Brain microvascular endothelial cell (primary cell): ENCODE results near the gene F10.
A peak's percentile ranks its signal among the peaks of the same experiment; 100 is the strongest.

Source experiments
- DNase-seq: peaks from one replicate; pipeline ENCODE4 v3.0.0-alpha.2; 2020
- H3K27ac ChIP-seq: fragments of 250-450 bp; sonication (Bioruptor Pico); 2 replicates; pipeline ENCODE4 v1.5.1; 2020; ENCODE audit warnings: mild to moderate bottlenecking, moderate library complexity
- H3K27me3 ChIP-seq: fragments of 250-450 bp; sonication (Bioruptor Pico); replicated peaks from 2 replicates; pipeline ENCODE4 v1.5.1; 2020; ENCODE audit warnings: mild to moderate bottlenecking
- H3K36me3 ChIP-seq: fragments of 250-450 bp; sonication (Bioruptor Pico); replicated peaks from 2 replicates; pipeline ENCODE4 v1.5.1; 2020; ENCODE audit warnings: mild to moderate bottlenecking
- H3K4me3 ChIP-seq: 2 replicates; pipeline ENCODE4 v1.5.1; 2011; ENCODE audit warnings: low read depth, mild to moderate bottlenecking, control low read depth, low read length, moderate library complexity
- in situ Hi-C: cut with HindIII; loops from 2 replicates; pipeline ENCODE4 v1.10.0; 2017; ENCODE audit warnings: low sequenced_read_pairs, low pct_ligation_motif_present
- TF ChIP-seq, protein P1 (sequence below): IDR thresholded peaks from 2 replicates; pipeline ENCODE4 v1.5.1; 2011; ENCODE audit warnings: low read depth, mild to moderate bottlenecking, moderate library complexity, low read length, control low read depth, inconsistent platforms; ENCODE audit errors: missing control alignments

Gene F10

DNA sequence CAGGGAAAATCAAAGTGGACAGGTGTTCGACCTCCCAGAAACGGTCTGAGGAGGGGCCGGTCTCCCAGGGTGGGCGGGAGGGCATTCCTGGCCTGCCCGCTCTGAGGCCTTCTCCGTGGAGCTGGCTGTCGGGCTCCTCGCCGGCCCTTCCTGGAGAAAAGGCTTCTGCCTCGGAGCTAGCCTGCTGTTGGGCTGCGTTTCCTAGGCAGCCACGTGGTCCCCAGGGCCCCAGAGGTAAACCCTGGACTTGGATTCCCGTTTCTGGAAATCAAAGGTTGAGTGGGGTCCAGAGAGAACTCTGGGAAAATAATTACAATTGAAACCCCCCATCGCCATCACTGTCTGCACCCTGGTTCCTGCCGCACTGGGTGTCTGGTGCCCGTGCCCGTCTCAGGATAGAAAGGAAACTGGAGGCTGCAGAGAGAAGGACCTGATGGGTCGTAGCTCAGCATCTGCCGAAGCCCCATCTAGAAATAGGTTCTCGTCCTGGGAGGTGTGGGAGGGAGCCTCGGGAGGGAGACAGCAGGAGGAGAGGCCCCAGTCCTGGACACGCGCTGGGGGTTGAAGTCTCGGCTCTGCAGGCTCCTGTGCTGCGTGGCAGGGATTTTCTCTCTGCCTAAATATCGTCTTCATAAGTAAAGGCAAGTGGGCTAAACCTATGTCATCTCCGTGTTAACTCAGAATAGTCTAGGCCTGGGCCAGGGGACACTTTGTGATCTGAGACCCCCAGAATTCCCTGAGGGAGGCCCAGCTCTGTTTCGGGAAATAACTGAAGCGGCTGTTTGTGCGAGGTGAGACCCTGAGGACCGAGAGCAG, 28.2 kb downstream of the F10 start:
- DNase-seq: no peak
- Histone ChIP-seq H3K27me3 (no peaks in the 10 kb centered on the region), H3K27ac (no peak overlapping the region), H3K36me3 (no peaks in the 10 kb centered on the region), H3K4me3 (no peak overlapping the region)
- TF ChIP-seq, protein P1, sequence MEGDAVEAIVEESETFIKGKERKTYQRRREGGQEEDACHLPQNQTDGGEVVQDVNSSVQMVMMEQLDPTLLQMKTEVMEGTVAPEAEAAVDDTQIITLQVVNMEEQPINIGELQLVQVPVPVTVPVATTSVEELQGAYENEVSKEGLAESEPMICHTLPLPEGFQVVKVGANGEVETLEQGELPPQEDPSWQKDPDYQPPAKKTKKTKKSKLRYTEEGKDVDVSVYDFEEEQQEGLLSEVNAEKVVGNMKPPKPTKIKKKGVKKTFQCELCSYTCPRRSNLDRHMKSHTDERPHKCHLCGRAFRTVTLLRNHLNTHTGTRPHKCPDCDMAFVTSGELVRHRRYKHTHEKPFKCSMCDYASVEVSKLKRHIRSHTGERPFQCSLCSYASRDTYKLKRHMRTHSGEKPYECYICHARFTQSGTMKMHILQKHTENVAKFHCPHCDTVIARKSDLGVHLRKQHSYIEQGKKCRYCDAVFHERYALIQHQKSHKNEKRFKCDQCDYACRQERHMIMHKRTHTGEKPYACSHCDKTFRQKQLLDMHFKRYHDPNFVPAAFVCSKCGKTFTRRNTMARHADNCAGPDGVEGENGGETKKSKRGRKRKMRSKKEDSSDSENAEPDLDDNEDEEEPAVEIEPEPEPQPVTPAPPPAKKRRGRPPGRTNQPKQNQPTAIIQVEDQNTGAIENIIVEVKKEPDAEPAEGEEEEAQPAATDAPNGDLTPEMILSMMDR: no peak
- in situ Hi-C loops: no loop called here

DNA sequence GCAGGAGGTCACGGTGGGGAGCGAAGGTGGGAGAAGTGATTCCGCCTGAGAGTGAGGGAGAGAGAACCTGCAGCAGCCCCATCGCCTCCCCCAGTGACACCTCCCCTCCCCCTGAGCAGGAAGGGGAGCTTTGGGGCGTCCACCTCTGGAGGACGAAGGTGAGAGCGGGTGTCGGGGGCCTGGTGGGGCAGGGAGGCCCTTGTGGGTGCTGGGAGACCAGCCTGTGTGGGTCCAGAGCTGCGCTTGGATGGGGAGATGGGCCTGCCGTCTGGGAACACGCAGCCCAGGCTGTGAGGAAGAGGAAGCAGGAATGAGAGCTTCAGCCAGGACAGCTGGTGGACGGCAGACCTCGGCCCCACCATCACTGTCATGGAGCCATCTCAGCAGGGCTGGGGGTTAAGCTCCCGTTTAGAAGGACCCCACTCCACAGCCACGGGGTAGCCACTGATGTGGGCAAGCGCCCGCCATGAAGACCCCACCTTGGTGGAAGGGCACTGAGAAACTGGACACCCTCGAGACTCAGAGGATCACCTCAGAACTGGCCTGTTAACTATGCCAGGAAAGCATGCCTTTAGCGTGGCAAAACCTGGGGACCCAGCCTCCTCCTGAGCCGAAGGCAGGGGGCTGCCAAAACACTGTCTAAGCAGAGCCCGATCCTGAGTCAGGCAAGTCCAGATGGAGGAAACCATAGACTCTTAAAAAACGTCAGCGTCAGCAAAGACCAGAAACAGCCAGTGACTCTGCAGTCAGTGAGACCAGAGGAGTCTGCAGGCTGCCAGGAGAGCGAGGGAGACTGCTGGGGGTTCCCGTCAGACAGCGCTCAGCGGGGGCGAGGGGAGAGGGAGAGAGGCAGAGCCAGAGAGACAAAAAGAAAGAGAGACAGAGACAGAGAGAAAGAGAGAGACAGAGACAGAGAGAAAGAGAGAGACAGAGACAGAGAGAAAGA, 29.4 kb downstream of the F10 start:
- Histone ChIP-seq H3K27ac (no peak overlapping the region), H3K4me3 (peak overlapping the region; percentile 3), H3K36me3 (no peaks in the 10 kb centered on the region), H3K27me3 (no peaks in the 10 kb centered on the region)
- peak; percentile 44 for DNase-seq
- TF ChIP-seq, protein P1: no peak
- in situ Hi-C loops: no loop called here

DNA sequence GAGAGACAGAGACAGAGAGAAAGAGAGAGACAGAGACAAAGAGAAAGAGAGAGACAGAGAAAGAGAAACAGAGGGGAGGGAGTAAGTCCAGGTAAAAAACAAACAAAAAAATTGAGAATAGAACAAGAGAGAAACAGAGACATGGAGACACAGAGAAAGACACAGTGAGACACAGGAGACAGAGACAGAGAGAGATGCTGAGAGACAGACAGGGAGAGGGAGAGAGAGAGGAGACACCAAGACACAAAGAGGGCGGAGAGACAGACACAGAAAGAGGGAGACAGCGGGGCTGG, 30.0 kb downstream of the F10 start:
- H3K27me3 ChIP-seq: no peaks in the 10 kb centered on the region
- H3K27ac ChIP-seq: no peak overlapping the region
- no peaks in the 10 kb centered on the region for H3K36me3 ChIP-seq
- TF ChIP-seq, protein P1: no peak
- in situ Hi-C loops: no loop called here
- DNase-seq: peak; percentile 36
- H3K4me3 ChIP-seq: peak overlapping the region; percentile 47

DNA sequence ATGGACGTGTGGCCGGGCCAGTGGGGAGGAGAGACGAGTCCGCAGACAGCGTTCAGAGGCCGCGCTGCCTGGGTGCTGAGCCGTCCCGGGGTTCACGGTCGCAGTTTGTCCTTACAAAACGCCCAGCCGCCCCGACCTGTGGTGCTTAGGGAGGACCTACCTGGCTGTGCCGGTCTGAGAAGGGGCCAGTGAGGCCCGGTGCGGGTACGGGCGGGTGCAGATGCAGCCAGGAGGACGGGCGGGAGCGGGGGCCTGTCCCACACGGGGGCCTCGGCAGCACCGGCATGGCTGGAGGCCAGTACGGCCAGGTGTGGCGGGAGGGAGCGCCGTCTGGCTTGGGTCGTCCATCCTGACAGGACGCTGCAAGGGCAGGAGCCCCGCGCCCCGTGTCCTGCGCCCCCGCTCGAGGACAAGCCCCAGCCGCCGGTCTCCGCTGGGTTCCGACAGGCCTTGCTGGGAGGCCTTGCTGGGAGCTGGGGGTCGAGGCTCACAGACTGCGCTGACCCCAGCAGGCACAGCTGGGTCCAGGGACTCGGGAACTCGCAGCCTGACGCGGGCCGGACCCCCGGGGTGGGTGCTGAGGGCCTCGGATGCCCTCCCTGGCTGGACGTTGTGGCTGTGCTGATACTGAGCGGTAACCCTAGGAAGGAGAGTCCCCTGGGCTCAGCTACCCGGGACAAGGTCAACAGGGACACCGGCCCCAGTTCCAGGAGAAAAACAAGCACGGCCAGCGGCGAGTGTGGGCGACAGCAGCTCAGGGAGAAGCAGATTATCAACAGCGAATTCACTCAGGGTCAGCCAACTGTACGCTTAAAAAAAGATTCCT, 30.6 kb downstream of the F10 start:
- Histone ChIP-seq H3K36me3 (no peaks in the 10 kb centered on the region), H3K27ac (peak overlapping the region; percentile 42), H3K4me3 (peak overlapping the region; percentile 47), H3K27me3 (no peaks in the 10 kb centered on the region)
- TF ChIP-seq, protein P1: no peak
- no peak for DNase-seq
- in situ Hi-C loops: no loop called here

DNA sequence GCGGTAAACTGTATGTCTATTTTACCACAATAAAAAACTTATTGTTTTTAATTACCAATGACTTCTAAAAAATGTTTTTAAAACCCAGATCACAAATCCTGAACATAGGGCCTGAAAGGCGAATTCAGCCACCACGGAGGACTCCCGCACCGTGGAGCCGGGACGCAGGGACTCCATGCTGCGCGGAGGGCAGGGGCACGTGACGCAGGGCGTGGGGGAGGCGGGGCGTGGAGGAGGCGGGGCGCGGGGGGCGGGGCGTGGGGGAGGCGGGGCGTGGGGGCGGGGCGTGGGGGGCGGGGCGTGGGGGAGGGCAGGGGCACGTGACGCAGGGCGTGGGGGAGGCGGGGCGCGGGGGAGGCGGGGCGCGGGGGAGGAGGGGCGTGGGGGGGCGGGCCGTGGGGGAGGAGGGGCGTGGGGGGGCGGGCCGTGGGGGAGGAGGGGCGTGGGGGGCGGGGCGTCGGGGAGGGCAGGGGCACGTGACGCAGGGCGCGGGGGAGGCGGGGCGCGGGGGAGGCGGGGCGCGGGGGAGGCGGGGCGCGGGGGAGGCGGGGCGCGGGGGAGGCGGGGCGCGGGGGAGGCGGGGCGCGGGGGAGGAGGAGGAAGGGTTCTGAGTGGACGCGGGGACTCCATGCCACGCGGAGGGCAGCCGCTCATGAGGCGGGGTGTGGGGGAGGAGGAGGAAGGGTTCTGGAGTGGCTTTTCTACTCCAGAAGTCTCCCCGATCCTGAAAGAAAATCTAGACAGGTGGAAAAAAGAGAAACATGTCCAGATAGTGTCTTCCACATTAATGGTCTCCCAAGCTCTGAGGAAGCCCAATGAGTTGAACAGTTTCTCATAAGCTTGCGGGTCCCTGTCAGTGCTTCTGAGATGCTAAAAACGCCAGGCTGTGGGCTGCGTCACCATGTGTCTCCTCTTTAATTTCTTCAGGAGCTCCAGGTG, 31.5 kb downstream of the F10 start:
- H3K4me3 ChIP-seq: peak overlapping the region; percentile 47
- TF ChIP-seq, protein P1: no peak
- H3K27me3 ChIP-seq: no peaks in the 10 kb centered on the region
- H3K27ac ChIP-seq: peak overlapping the region; percentile 42
- H3K36me3 ChIP-seq: no peaks in the 10 kb centered on the region
- DNase-seq: peak; percentile 38
- in situ Hi-C loops: no loop called here
